ENCODE results near the gene BRINP3. TPM values are rescaled to one million over a fixed set of nuclear protein-coding genes. Genes with fewer than 3 reads are reported as not detected.

The BRINP3 gene
- total and polyA plus RNA-seq, 9 of the 15 experiments (the other 6 are each of a cell fraction or from before 2014, with no cell fraction given) = 0.09 to 0.75 (median 0.19) TPM; not detected in 1

DNA sequence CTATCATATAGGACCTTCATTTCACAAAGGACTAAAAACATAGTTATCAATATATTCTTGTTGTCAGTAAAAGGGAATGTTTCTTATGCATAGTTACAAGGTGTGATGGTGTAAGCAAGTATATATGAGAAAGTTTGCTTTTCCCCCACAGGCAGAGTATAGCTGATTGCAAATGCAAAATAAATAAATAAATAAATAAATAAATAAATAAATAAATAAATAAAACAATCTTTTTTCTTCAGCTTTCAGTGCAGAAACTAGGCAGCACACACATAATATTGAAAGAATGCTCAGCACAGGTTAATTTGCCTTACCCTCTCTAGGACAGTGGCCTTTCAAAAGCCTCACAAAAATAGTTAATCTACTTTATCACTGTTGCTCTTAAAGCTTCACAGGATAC lies 138.8 kb downstream of the BRINP3 start:
- ChIA-PET POLR2A (no interaction called here), CTCF (ENCODE audit: low intra/inter-chr PET ratio) (no interaction called here)
- H3K4me3 ChIP-seq = no peak overlapping the region
- FAIRE-seq (no peak), ATAC-seq (no peak), DNase-seq (ENCODE audit: extremely low read depth in 1 of 4, low spot score in 3 of 4) (no peak)
- H3K79me2 ChIP-seq (ENCODE audit: control insufficient read depth, insufficient read depth, low read length) = no peaks in the 10 kb centered on the region
- no peak overlapping the region for H3K9ac ChIP-seq (ENCODE audit: insufficient read depth in 1 of 2, low read depth in 2 of 2, low read length in 2 of 2)
- no peak overlapping the region for H2AFZ ChIP-seq (ENCODE audit: low read depth, low read length)
- H3K4me1 ChIP-seq (replicated peaks in 1 of 2; ENCODE audit: control insufficient read depth in 2 of 2, insufficient read depth in 2 of 2, low read length in 2 of 2) = no peaks in the 10 kb centered on the region
- in situ Hi-C loops (cut with MboI) (no loop called here), intact Hi-C loops (cut with micrococcal nuclease) (no loop called here)
- no peak overlapping the region for H3K27ac ChIP-seq (ENCODE audit: extremely low read depth, low read depth, low read length)
- no TSS peak for BruUV-seq (replicated peaks)
- no peaks in the 10 kb centered on the region for H3K9me3 ChIP-seq (replicated peaks; ENCODE audit: control insufficient read depth, insufficient read depth, low read depth, low read length)
- H3K27me3 ChIP-seq (ENCODE audit: control insufficient read depth in 2 of 2, insufficient read depth in 2 of 2, low read length in 2 of 2) = no peaks in the 10 kb centered on the region
- no peaks in the 10 kb centered on the region for H4K20me1 ChIP-seq (replicated peaks; ENCODE audit: control insufficient read depth, insufficient read depth, low read length)
- no peak overlapping the region for H3K4me2 ChIP-seq (ENCODE audit: insufficient read depth, low read length)
- no peaks in the 10 kb centered on the region for H3K36me3 ChIP-seq (ENCODE audit: control insufficient read depth, insufficient read depth, low read length)
- H3K9me1 ChIP-seq (ENCODE audit: control insufficient read depth, insufficient read depth, low read length) = no peaks in the 10 kb centered on the region
- TF ChIP-seq HNRNPL (IDR thresholded peaks at IDR 0.05; ENCODE audit: low read depth, low read length) (no peak), ZNF79 (CRISPR knock-in tag; IDR thresholded peaks at IDR 0.05; ENCODE audit: low read depth) (no peak), ILK (tag; IDR thresholded peaks at IDR 0.05; ENCODE audit: borderline replicate concordance, low read depth) (no peak), THAP12 (CRISPR knock-in tag; IDR thresholded peaks at IDR 0.05) (no peak), FOXA1 (IDR thresholded peaks at IDR 0.05; ENCODE audit: borderline replicate concordance) (no peak), MAFK (IDR thresholded peaks at IDR 0.05; ENCODE audit: low read length) (no peak), TGIF2 (CRISPR knock-in tag; IDR thresholded peaks at IDR 0.05) (no peak), ZNF175 (CRISPR knock-in tag; IDR thresholded peaks at IDR 0.05; ENCODE audit: low read depth) (no peak), GTF2F1 (IDR thresholded peaks at IDR 0.05; ENCODE audit: low read depth, low read length) (no peak), GABPB2 (CRISPR knock-in tag; conservative IDR thresholded peaks at IDR 0.05) (no peak), HDAC3 (IDR thresholded peaks at IDR 0.05; ENCODE audit: borderline replicate concordance, partially characterized antibody) (no peak), TAF9B (IDR thresholded peaks at IDR 0.05; ENCODE audit: partially characterized antibody) (no peak), KLF16 (IDR thresholded peaks at IDR 0.05) (no peak), ZNF174 (CRISPR knock-in tag; IDR thresholded peaks at IDR 0.05) (no peak), POU5F1 (IDR thresholded peaks at IDR 0.05; ENCODE audit: borderline replicate concordance, low read depth, low read length, partially characterized antibody) (no peak), BCOR (IDR thresholded peaks at IDR 0.05) (no peak), RBM17 (IDR thresholded peaks at IDR 0.05; ENCODE audit: borderline replicate concordance, low read depth, low read length) (no peak)
